Anterior cingulate cortex (tissue), 58 donors: Measurements from ENCODE around the gene TSHZ1.

Experiments used
- DNase-seq, 58 donors: peaks; one replicate each; lab custom pipeline; 2025; lab: John Stamatoyannopoulos, UW

Gene TSHZ1

GRCh38 chr18:75219745-75220375 lies 9.3 kb downstream of the TSHZ1 start:
- no peak for DNase-seq

- DNase-seq = peak in 1 of 58 donors; percentile 14
Observed at GRCh38 chr18:75220551-75221355, 10.2 kb downstream of the TSHZ1 start.

- no peak for DNase-seq
Observed at GRCh38 chr18:75221397-75221796, 10.8 kb downstream of the TSHZ1 start.

- no peak for DNase-seq
Observed at GRCh38 chr18:75221897-75222296, 11.3 kb downstream of the TSHZ1 start.

- no peak for DNase-seq
Observed at GRCh38 chr18:75222407-75222806, 11.8 kb downstream of the TSHZ1 start.

- no peak for DNase-seq
Observed at GRCh38 chr18:75223687-75224347, 13.2 kb downstream of the TSHZ1 start.

GRCh38 chr18:75226286-75226955 lies 15.8 kb downstream of the TSHZ1 start:
- no peak for DNase-seq

- DNase-seq = no peak
Observed at GRCh38 chr18:75226956-75227316, 16.3 kb downstream of the TSHZ1 start.

- no peak for DNase-seq
Observed at GRCh38 chr18:75227535-75228296, 17.1 kb downstream of the TSHZ1 start.

GRCh38 chr18:75228967-75229366 lies 18.4 kb downstream of the TSHZ1 start:
- DNase-seq = no peak

GRCh38 chr18:75229437-75229836 lies 18.8 kb downstream of the TSHZ1 start:
- DNase-seq = no peak

- DNase-seq = no peak
Observed at GRCh38 chr18:75230163-75231052, 19.8 kb downstream of the TSHZ1 start.

GRCh38 chr18:75231053-75231406 lies 20.4 kb downstream of the TSHZ1 start:
- no peak for DNase-seq

GRCh38 chr18:75234901-75235300 lies 24.3 kb downstream of the TSHZ1 start:
- no peak for DNase-seq

- DNase-seq = no peak
Observed at GRCh38 chr18:75235896-75236295, 25.3 kb downstream of the TSHZ1 start.

- DNase-seq = no peak
Observed at GRCh38 chr18:75238100-75238499, 27.5 kb downstream of the TSHZ1 start.

- DNase-seq = no peak
Observed at GRCh38 chr18:75238786-75239185, 28.2 kb downstream of the TSHZ1 start.

- DNase-seq = no peak
Observed at GRCh38 chr18:75240433-75240832, 29.8 kb downstream of the TSHZ1 start.

GRCh38 chr18:75241705-75242104 lies 31.1 kb downstream of the TSHZ1 start:
- DNase-seq = no peak
